ENCODE measurements around the gene DAB1.
"Not testable (repeated sequence)": the region's sequence is repeated elsewhere in the genome, so short reads cannot be mapped to it uniquely, and the experiment has no call there.

The DAB1 gene

GRCh38 chr1:57088653-57089052 is 335.2 kb downstream of the DAB1 start:
- no peaks in the 10 kb centered on the region for H3K9me3 ChIP-seq (ENCODE audit: control insufficient read depth, low read length)
- no peak overlapping the region for H3K9ac ChIP-seq (ENCODE audit: low read length)
- peaks cover 3% of the 10 kb centered on the region for H3K27me3 ChIP-seq (ENCODE audit: control insufficient read depth, insufficient read depth, low read length)
- no peak overlapping the region for H3K4me3 ChIP-seq (ENCODE audit: low read length)
- no peaks in the 10 kb centered on the region for H3K4me1 ChIP-seq (ENCODE audit: control insufficient read depth, insufficient read depth, low read length)
- no peaks in the 10 kb centered on the region for H3K36me3 ChIP-seq (ENCODE audit: control insufficient read depth, insufficient read depth, low read length)

DNA sequence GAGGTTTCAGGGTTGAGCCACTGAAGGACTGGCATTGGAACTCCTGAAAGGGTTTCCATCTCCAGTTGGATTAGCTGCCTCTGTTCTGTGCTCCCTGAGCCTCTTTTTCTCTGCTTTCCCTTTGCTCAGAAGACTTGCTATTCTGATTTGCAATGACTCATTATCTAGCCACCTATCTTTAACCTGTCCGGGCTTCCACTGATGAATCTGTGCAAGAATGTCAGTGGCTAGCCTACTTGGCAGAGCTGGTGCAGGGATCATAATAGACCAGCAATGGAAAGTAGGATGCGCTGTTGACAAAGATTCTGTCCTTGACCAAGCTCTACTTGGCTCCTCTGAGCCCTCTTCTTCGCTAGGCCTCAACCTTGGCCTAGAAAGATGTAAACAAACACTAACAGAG is 336.2 kb downstream of the DAB1 start:
- H3K4me1 ChIP-seq (ENCODE audit: control insufficient read depth, insufficient read depth, low read length); H3K9me3 ChIP-seq (ENCODE audit: control insufficient read depth, low read length); H3K4me3 ChIP-seq (ENCODE audit: low read length); H3K9ac ChIP-seq (ENCODE audit: low read length); H3K27me3 ChIP-seq (ENCODE audit: control insufficient read depth, insufficient read depth, low read length); H3K36me3 ChIP-seq (ENCODE audit: control insufficient read depth, insufficient read depth, low read length): not testable (repeated sequence)

DNA sequence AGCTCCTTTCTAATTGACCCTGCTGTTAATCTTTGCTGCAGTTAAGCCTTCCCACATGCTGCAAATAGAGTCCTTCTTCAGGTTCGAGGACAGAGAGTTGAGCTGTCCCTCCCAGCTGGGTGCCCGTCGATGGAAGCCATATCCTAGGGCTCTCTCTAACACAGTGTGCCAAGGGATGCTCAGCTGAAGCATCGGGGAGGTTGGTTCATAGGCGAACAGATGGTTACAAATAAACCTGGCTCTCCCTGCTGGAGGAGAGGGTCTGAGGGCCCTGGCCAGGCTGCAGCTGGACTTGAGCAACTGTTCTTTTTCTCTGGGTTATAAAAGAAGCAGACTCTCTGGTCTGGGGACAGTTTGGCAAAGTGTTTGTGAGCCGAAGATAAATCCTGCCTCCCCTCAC is 337.7 kb downstream of the DAB1 start:
- Histone ChIP-seq H3K27me3 (ENCODE audit: control insufficient read depth, insufficient read depth, low read length) (peaks cover 3% of the 10 kb centered on the region), H3K4me3 (ENCODE audit: low read length) (no peak overlapping the region), H3K4me1 (ENCODE audit: control insufficient read depth, insufficient read depth, low read length) (no peaks in the 10 kb centered on the region), H3K9ac (ENCODE audit: low read length) (no peak overlapping the region), H3K36me3 (ENCODE audit: control insufficient read depth, insufficient read depth, low read length) (no peaks in the 10 kb centered on the region), H3K9me3 (ENCODE audit: control insufficient read depth, low read length) (no peaks in the 10 kb centered on the region)

GRCh38 chr1:57084701-57085100 is 339.2 kb downstream of the DAB1 start:
- no peaks in the 10 kb centered on the region for H3K36me3 ChIP-seq (ENCODE audit: control insufficient read depth, insufficient read depth, low read length)
- peaks cover 3% of the 10 kb centered on the region for H3K27me3 ChIP-seq (ENCODE audit: control insufficient read depth, insufficient read depth, low read length)
- H3K9ac ChIP-seq (ENCODE audit: low read length), result no peak overlapping the region
- no peaks in the 10 kb centered on the region for H3K9me3 ChIP-seq (ENCODE audit: control insufficient read depth, low read length)
- H3K4me1 ChIP-seq (ENCODE audit: control insufficient read depth, insufficient read depth, low read length), result no peaks in the 10 kb centered on the region
- no peak overlapping the region for H3K4me3 ChIP-seq (ENCODE audit: low read length)

- no peaks in the 10 kb centered on the region for H3K9me3 ChIP-seq (ENCODE audit: control insufficient read depth, low read length)
- no peak overlapping the region for H3K9ac ChIP-seq (ENCODE audit: low read length)
- peaks cover 3% of the 10 kb centered on the region for H3K27me3 ChIP-seq (ENCODE audit: control insufficient read depth, insufficient read depth, low read length)
- H3K4me1 ChIP-seq (ENCODE audit: control insufficient read depth, insufficient read depth, low read length), result no peaks in the 10 kb centered on the region
- no peaks in the 10 kb centered on the region for H3K36me3 ChIP-seq (ENCODE audit: control insufficient read depth, insufficient read depth, low read length)
- H3K4me3 ChIP-seq (ENCODE audit: low read length), result no peak overlapping the region
Observed at GRCh38 chr1:57082711-57083439, 341.0 kb downstream of the DAB1 start.

DNA sequence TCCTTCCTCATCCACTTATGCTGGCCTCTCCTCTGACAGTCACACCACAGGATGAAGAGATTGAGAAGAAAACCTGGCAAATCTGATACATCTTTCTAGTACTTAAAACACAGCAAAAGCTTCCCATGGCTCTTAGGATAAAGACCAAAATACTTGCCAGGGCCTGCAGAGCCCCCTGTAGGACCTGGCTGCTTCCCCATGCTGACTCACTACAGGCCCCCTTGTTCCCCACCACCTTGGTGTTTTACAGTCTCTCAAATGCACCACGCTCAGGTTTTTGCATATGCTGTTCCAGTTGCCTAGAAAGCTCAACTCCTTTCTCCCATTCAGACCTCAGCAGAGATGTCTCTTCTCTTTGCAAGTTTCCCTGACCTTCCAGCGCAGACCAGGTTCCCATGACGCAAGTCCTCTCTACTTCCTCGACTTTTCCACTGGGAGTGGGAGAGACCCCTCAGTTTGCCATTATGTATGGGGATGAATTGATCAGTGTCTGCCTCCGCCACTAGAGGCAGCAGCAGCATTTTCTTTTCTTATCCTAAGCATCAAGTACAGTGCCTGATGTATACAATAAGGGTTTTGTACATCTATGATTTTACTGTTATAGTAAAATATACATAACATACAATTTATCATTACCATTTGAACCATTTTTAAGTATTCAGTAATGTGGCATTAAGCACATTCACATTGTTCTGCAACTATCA is 344.3 kb downstream of the DAB1 start:
- H3K36me3 ChIP-seq (ENCODE audit: control insufficient read depth, insufficient read depth, low read length), result no peaks in the 10 kb centered on the region
- H3K4me3 ChIP-seq (ENCODE audit: low read length), result no peak overlapping the region
- no peak overlapping the region for H3K9ac ChIP-seq (ENCODE audit: low read length)
- no peaks in the 10 kb centered on the region for H3K4me1 ChIP-seq (ENCODE audit: control insufficient read depth, insufficient read depth, low read length)
- no peaks in the 10 kb centered on the region for H3K27me3 ChIP-seq (ENCODE audit: control insufficient read depth, insufficient read depth, low read length)
- no peaks in the 10 kb centered on the region for H3K9me3 ChIP-seq (ENCODE audit: control insufficient read depth, low read length)

DNA sequence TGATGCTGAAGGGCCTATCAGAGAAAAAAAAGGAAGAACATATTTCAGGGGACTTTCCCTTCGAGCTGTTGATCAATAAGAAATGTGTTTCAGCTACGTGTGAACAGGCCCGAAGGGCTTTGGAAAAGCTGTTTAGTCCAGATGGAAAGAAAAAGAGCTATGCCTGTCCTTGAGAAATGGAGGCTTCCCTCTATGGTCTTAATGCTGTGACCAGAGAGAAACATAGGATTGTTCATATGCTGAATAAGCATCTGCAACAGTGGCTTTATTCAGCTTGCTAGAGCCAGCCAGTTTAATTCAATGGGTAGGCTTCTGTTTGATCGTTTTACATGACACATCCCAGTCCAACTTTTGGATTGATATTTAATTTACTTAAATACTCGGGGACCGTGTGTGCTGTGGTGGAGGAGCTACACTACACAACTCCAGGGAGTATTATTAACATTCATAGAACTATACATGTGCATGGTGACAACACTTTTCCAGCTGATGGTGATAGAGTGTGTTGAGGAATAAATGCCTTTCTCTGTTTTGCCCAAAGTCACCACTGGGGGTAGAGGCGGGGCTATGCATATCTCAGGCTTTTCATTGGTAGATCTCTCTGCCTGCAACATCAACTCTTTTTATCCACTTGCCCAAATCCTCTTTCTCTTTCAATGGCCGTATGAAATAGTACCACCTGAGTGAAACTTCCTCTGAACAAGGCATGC is 351.3 kb downstream of the DAB1 start:
- Histone ChIP-seq H3K9ac (ENCODE audit: low read length) (no peak overlapping the region), H3K4me1 (ENCODE audit: control insufficient read depth, insufficient read depth, low read length) (no peaks in the 10 kb centered on the region), H3K9me3 (ENCODE audit: control insufficient read depth, low read length) (no peaks in the 10 kb centered on the region), H3K36me3 (ENCODE audit: control insufficient read depth, insufficient read depth, low read length) (no peaks in the 10 kb centered on the region), H3K27me3 (ENCODE audit: control insufficient read depth, insufficient read depth, low read length) (no peaks in the 10 kb centered on the region), H3K4me3 (ENCODE audit: low read length) (no peak overlapping the region)

DNA sequence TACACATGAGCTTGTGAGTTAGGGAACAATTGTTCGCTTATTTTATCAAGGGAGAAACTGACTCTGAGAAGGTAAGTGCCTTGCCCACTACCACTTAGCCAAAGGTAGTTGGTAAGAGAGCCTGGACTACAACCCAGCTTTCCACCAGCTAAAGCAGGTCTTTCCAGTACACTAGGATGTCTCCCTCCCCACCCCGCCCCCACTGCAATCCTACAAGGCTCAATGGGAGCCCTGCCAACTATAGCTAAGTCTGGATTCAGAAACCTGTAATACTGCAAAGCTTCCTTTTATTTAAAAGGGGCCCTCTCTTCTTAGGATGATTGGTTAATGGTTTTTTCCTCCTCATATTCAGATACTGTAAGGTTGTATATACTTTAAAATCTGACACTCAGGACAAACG is 356.0 kb downstream of the DAB1 start:
- no peaks in the 10 kb centered on the region for H3K9me3 ChIP-seq (ENCODE audit: control insufficient read depth, low read length)
- no peak overlapping the region for H3K9ac ChIP-seq (ENCODE audit: low read length)
- no peaks in the 10 kb centered on the region for H3K36me3 ChIP-seq (ENCODE audit: control insufficient read depth, insufficient read depth, low read length)
- no peaks in the 10 kb centered on the region for H3K27me3 ChIP-seq (ENCODE audit: control insufficient read depth, insufficient read depth, low read length)
- H3K4me3 ChIP-seq (ENCODE audit: low read length), result no peak overlapping the region
- H3K4me1 ChIP-seq (ENCODE audit: control insufficient read depth, insufficient read depth, low read length), result no peaks in the 10 kb centered on the region

- Histone ChIP-seq H3K36me3 (ENCODE audit: control insufficient read depth, insufficient read depth, low read length) (no peaks in the 10 kb centered on the region), H3K4me3 (ENCODE audit: low read length) (no peak overlapping the region), H3K9ac (ENCODE audit: low read length) (no peak overlapping the region), H3K4me1 (ENCODE audit: control insufficient read depth, insufficient read depth, low read length) (no peaks in the 10 kb centered on the region), H3K9me3 (ENCODE audit: control insufficient read depth, low read length) (no peaks in the 10 kb centered on the region), H3K27me3 (ENCODE audit: control insufficient read depth, insufficient read depth, low read length) (no peaks in the 10 kb centered on the region)
Observed at GRCh38 chr1:57066980-57067610, 356.8 kb downstream of the DAB1 start.

DNA sequence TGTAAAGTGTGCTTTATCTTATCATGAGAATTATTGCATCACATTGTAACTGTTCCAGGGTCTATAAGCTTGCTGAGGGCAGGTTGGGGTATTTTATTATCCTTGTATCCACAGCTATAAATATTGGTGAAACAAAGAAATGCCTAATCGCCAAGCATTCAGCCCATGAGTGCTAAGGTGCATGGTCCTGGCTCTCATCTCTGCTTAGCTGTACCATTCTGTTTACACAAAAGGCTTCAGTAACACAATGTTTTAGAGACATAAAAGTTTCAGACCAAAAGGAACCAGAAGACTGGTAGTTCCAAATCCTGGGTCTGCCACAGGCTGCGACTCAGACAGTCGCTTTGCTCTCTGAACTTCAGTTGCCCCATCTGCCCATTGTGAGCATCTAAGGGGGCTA is 358.4 kb downstream of the DAB1 start:
- Histone ChIP-seq H3K27me3 (ENCODE audit: control insufficient read depth, insufficient read depth, low read length) (no peaks in the 10 kb centered on the region), H3K4me3 (ENCODE audit: low read length) (no peak overlapping the region), H3K36me3 (ENCODE audit: control insufficient read depth, insufficient read depth, low read length) (no peaks in the 10 kb centered on the region), H3K9me3 (ENCODE audit: control insufficient read depth, low read length) (no peaks in the 10 kb centered on the region), H3K4me1 (ENCODE audit: control insufficient read depth, insufficient read depth, low read length) (no peaks in the 10 kb centered on the region), H3K9ac (ENCODE audit: low read length) (no peak overlapping the region)

- no peaks in the 10 kb centered on the region for H3K9me3 ChIP-seq (ENCODE audit: control insufficient read depth, low read length)
- H3K4me1 ChIP-seq (ENCODE audit: control insufficient read depth, insufficient read depth, low read length), result no peaks in the 10 kb centered on the region
- H3K9ac ChIP-seq (ENCODE audit: low read length), result no peak overlapping the region
- no peak overlapping the region for H3K4me3 ChIP-seq (ENCODE audit: low read length)
- no peaks in the 10 kb centered on the region for H3K27me3 ChIP-seq (ENCODE audit: control insufficient read depth, insufficient read depth, low read length)
- H3K36me3 ChIP-seq (ENCODE audit: control insufficient read depth, insufficient read depth, low read length), result no peaks in the 10 kb centered on the region
Observed at GRCh38 chr1:57064379-57065140, 359.3 kb downstream of the DAB1 start.

All from mucosa of stomach (tissue), 1 donor.